GM12801 (cell line): ENCODE results near the gene NR2F1-AS1.

Experiments used
- CTCF ChIP-seq: IDR thresholded peaks from one replicate; pipeline ENCODE4 v1.5.1; 2011; ENCODE audit warnings: control low read depth; ENCODE audit not compliant: insufficient read length; ENCODE audit errors: extremely low read depth

The NR2F1-AS1 gene

GRCh38 chr5:93596676-93597490, 15.9 kb upstream of the NR2F1-AS1 start:
- TF ChIP-seq CTCF: no peak

- no peak for TF ChIP-seq CTCF
These were observed 15.3 kb upstream of the NR2F1-AS1 start for GRCh38 chr5:93596310-93596675.

GRCh38 chr5:93595420-93596147, 14.6 kb upstream of the NR2F1-AS1 start:
- no peak for TF ChIP-seq CTCF

- TF ChIP-seq CTCF: no peak
These were observed 13.8 kb upstream of the NR2F1-AS1 start for GRCh38 chr5:93594591-93595419.

- no peak for TF ChIP-seq CTCF
These were observed 12.6 kb upstream of the NR2F1-AS1 start for GRCh38 chr5:93593476-93594131.

GRCh38 chr5:93592883-93593282, 11.9 kb upstream of the NR2F1-AS1 start:
- no peak for TF ChIP-seq CTCF

- TF ChIP-seq CTCF: no peak
These were observed 10.4 kb upstream of the NR2F1-AS1 start for GRCh38 chr5:93591323-93591945.
